ENCODE results near the gene SEMG1.
A peak's percentile ranks its signal among the peaks of the same experiment; 100 is the strongest.

Gene SEMG1

GRCh38 chr20:45221076-45221475 lies 14.2 kb downstream of the SEMG1 start, which contains the start of gene SEMG2:
SEMG2 (plus strand) TSS chr20:45221373; CDS start chr20:45221390, 17 bp downstream.
- no peak for DNase-seq (ENCODE audit: low read depth)

- no peak for DNase-seq (ENCODE audit: low read depth)
Observed at GRCh38 chr20:45223136-45223535, 16.3 kb downstream of the SEMG1 start.

- DNase-seq (ENCODE audit: low read depth), result no peak
Observed at GRCh38 chr20:45226287-45226686, 19.5 kb downstream of the SEMG1 start.

GRCh38 chr20:45229264-45230056 lies 22.6 kb downstream of the SEMG1 start:
- no peak for DNase-seq (ENCODE audit: low read depth)

GRCh38 chr20:45230631-45231030 lies 23.8 kb downstream of the SEMG1 start:
- DNase-seq (ENCODE audit: low read depth), result no peak

GRCh38 chr20:45235995-45236394 lies 29.2 kb downstream of the SEMG1 start:
- no peak for DNase-seq (ENCODE audit: low read depth)

GRCh38 chr20:45238139-45238538 lies 31.3 kb downstream of the SEMG1 start:
- no peak for DNase-seq (ENCODE audit: low read depth)

- DNase-seq (ENCODE audit: low read depth), result no peak
Observed at GRCh38 chr20:45246109-45246508, 39.3 kb downstream of the SEMG1 start.

- no peak for DNase-seq (ENCODE audit: low read depth)
Observed at GRCh38 chr20:45247865-45248264, 41.0 kb downstream of the SEMG1 start.

- no peak for DNase-seq (ENCODE audit: low read depth)
Observed at GRCh38 chr20:45248609-45249008, 41.8 kb downstream of the SEMG1 start.

- DNase-seq (ENCODE audit: low read depth), result no peak
Observed at GRCh38 chr20:45251884-45252560, 45.2 kb downstream of the SEMG1 start.

- no peak for DNase-seq (ENCODE audit: low read depth)
Observed at GRCh38 chr20:45253261-45253660, 46.4 kb downstream of the SEMG1 start.

- DNase-seq (ENCODE audit: low read depth), result peak; percentile 66
Observed at GRCh38 chr20:45254383-45255262, 47.8 kb downstream of the SEMG1 start, which contains the start of gene SLPI. SLPI (minus strand) TSS chr20:45254564; CDS start chr20:45254543, 21 bp downstream.

- no peak for DNase-seq (ENCODE audit: low read depth)
Observed at GRCh38 chr20:45257161-45257560, 50.3 kb downstream of the SEMG1 start.

- DNase-seq (ENCODE audit: low read depth), result no peak
Observed at GRCh38 chr20:45257711-45258110, 50.9 kb downstream of the SEMG1 start.

GRCh38 chr20:45258259-45258658 lies 51.4 kb downstream of the SEMG1 start:
- no peak for DNase-seq (ENCODE audit: low read depth)

GRCh38 chr20:45258664-45259063 lies 51.8 kb downstream of the SEMG1 start:
- DNase-seq (ENCODE audit: low read depth), result no peak
